Measurements from ENCODE around the gene RTRAF. TPM values are rescaled to one million over a fixed set of nuclear protein-coding genes. Genes with fewer than 3 reads are reported as not detected.

The RTRAF gene
- total RNA-seq, 1 donor from 2014 or later: 119 TPM

GRCh38 chr14:51996148-51996746 lies 6.9 kb downstream of the RTRAF start:
- peak; percentile 53 for TF ChIP-seq CTCF (IDR thresholded peaks at IDR 0.05; ENCODE audit: insufficient read depth, low read length, poor library complexity, severe bottlenecking)
- DNase-seq (ENCODE audit: low read depth): no peak
- no peaks in the 10 kb centered on the region for H3K27me3 ChIP-seq (ENCODE audit: control insufficient read depth, insufficient read depth, low read length)
- H3K36me3 ChIP-seq (ENCODE audit: control insufficient read depth, insufficient read depth, low read length): no peaks in the 10 kb centered on the region
- H3K4me3 ChIP-seq (ENCODE audit: low read depth, low read length): no peak overlapping the region

GRCh38 chr14:51998348-51998747 lies 9.0 kb downstream of the RTRAF start:
- Histone ChIP-seq H3K27me3 (ENCODE audit: control insufficient read depth, insufficient read depth, low read length) (no peaks in the 10 kb centered on the region), H3K4me3 (ENCODE audit: low read depth, low read length) (no peak overlapping the region), H3K36me3 (ENCODE audit: control insufficient read depth, insufficient read depth, low read length) (peaks cover 1% of the 10 kb centered on the region)
- no peak for TF ChIP-seq CTCF (IDR thresholded peaks at IDR 0.05; ENCODE audit: insufficient read depth, low read length, poor library complexity, severe bottlenecking)
- DNase-seq (ENCODE audit: low read depth): no peak

GRCh38 chr14:51999084-51999483 lies 9.7 kb downstream of the RTRAF start:
- no peak for TF ChIP-seq CTCF (IDR thresholded peaks at IDR 0.05; ENCODE audit: insufficient read depth, low read length, poor library complexity, severe bottlenecking)
- H3K4me3 ChIP-seq (ENCODE audit: low read depth, low read length): no peak overlapping the region
- H3K36me3 ChIP-seq (ENCODE audit: control insufficient read depth, insufficient read depth, low read length): peaks cover 1% of the 10 kb centered on the region
- H3K27me3 ChIP-seq (ENCODE audit: control insufficient read depth, insufficient read depth, low read length): no peaks in the 10 kb centered on the region
- no peak for DNase-seq (ENCODE audit: low read depth)

- H3K36me3 ChIP-seq (ENCODE audit: control insufficient read depth, insufficient read depth, low read length): peaks cover 1% of the 10 kb centered on the region
- no peak for TF ChIP-seq CTCF (IDR thresholded peaks at IDR 0.05; ENCODE audit: insufficient read depth, low read length, poor library complexity, severe bottlenecking)
- H3K27me3 ChIP-seq (ENCODE audit: control insufficient read depth, insufficient read depth, low read length): no peaks in the 10 kb centered on the region
- no peak overlapping the region for H3K4me3 ChIP-seq (ENCODE audit: low read depth, low read length)
- DNase-seq (ENCODE audit: low read depth): no peak
Observed at GRCh38 chr14:52000019-52000582, 10.8 kb downstream of the RTRAF start.

GRCh38 chr14:52000696-52001095 lies 11.3 kb downstream of the RTRAF start:
- no peaks in the 10 kb centered on the region for H3K27me3 ChIP-seq (ENCODE audit: control insufficient read depth, insufficient read depth, low read length)
- no peak for DNase-seq (ENCODE audit: low read depth)
- H3K36me3 ChIP-seq (ENCODE audit: control insufficient read depth, insufficient read depth, low read length): peaks cover 1% of the 10 kb centered on the region
- TF ChIP-seq CTCF (IDR thresholded peaks at IDR 0.05; ENCODE audit: insufficient read depth, low read length, poor library complexity, severe bottlenecking): no peak
- no peak overlapping the region for H3K4me3 ChIP-seq (ENCODE audit: low read depth, low read length)

GRCh38 chr14:52002542-52002941 lies 13.2 kb downstream of the RTRAF start:
- Histone ChIP-seq H3K27me3 (ENCODE audit: control insufficient read depth, insufficient read depth, low read length) (no peaks in the 10 kb centered on the region), H3K36me3 (ENCODE audit: control insufficient read depth, insufficient read depth, low read length) (peaks cover 1% of the 10 kb centered on the region), H3K4me3 (ENCODE audit: low read depth, low read length) (no peak overlapping the region)
- DNase-seq (ENCODE audit: low read depth): no peak
- no peak for TF ChIP-seq CTCF (IDR thresholded peaks at IDR 0.05; ENCODE audit: insufficient read depth, low read length, poor library complexity, severe bottlenecking)

Data from kidney epithelial cell (primary cell).